GM19099 (cell line): ENCODE data around the gene GRK2.

ENCODE experiments used
- POLR2A ChIP-seq: IDR thresholded peaks from 3 replicates; pipeline ENCODE4 v1.6.1; 2011; ENCODE audit warnings: low read depth; ENCODE audit not compliant: insufficient read length; ENCODE audit errors: extremely low read depth

GRK2 gene

DNA sequence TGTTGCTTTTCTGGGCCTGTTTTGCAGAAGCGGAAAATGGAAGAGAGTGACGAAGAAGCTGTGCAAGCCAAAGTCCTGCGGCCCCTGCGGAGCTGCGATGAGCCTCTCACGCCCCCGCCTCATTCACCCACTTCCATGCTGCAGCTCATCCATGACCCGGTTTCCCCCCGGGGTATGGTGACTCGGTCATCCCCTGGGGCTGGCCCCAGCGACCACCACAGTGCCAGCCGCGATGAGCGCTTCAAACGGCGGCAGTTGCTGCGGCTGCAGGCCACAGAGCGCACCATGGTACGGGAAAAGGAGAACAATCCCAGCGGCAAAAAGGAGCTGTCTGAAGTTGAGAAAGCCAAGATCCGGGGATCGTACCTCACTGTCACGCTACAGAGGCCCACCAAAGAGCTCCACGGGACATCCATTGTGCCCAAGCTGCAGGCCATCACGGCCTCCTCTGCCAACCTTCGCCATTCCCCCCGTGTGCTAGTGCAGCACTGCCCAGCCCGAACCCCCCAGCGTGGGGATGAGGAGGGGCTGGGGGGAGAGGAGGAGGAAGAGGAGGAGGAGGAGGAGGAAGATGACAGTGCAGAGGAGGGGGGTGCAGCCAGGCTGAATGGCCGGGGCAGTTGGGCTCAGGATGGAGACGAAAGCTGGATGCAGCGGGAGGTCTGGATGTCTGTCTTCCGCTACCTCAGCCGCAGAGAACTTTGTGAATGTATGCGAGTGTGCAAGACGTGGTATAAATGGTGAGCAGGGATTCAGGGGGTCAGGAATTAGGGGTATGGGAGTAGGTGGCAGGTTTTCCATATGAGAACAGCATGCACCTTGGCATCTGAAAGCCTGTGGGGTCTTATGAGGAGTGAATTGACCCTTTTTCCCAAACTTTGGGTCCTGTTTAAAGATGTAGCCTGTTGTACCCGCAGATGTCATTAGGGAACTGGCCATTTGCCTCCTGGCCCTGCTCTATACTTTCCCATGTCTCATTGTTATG is 15.9 kb upstream of the GRK2 start:
- TF ChIP-seq POLR2A: no peak

DNA sequence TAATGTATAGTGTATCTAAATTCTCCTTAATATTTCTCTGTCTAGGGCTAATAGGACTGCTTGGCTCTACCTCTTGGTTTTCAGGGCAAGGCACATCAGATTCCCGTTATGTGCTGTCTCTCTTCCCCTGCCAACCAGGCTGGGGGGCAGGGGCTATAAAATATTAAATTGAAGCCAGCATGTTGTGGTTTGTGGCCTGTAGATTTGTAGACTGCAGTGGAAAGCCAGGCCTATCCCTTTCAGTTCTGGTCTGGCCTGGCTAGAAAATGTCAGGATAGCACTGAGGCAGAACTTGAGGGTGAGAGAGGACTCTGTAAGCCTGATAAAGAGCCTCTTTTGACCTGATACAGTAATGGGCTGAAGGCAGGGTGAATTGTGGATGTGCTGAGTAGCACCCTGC is 14.4 kb upstream of the GRK2 start:
- no peak for TF ChIP-seq POLR2A

GRCh38 chr11:67252831-67253239 is 13.4 kb upstream of the GRK2 start:
- TF ChIP-seq POLR2A: no peak

DNA sequence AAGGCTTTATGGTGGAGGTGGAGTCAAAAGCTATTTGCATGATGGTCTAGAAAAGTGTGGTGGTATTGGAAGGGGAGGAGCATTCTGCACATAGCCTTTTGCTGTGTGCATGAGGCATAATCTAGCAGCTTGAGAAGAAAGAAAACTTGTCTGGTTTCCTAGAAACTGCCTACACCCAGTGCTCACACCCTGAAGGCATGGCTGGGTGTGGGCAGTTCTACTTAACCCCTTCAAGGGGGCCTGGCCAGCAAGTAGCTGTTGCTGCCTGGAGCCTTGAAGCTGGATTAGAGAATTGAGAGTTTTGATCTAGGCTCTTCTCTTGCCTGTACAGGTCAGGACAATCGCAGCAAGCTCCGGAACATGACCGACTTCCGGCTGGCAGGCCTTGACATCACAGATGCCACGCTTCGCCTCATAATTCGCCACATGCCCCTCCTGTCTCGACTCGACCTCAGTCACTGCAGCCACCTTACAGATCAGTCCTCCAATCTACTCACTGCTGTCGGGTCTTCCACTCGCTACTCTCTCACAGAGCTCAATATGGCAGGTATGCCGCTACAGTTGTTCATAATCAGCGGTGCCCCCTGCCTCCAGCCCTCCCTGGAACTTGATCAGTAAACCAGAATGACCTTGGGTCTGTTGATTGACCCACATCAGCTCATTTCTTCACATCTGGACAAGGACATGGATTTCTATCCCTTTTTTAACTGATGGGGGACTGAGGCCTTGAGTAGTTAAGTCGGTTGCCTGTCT is 12.2 kb upstream of the GRK2 start:
- no peak for TF ChIP-seq POLR2A

DNA sequence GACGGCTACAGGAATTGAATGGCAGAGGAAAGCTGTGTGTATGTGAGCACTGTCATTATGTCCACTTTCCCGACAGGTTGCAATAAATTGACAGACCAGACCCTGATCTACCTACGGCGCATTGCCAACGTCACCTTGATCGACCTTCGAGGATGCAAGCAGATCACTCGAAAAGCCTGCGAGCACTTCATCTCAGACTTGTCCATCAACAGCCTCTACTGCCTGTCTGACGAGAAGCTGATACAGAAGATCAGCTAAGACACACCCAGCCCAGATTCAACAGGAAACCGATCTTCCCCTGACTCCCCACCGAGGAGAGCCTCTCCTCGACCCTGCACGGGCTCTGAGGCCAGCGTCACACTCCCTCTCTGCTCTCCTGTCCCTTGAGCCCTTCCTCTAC is 11.5 kb upstream of the GRK2 start:
- no peak for TF ChIP-seq POLR2A

GRCh38 chr11:67255353-67255752 is 10.9 kb upstream of the GRK2 start:
- TF ChIP-seq POLR2A: no peak

GRCh38 chr11:67255864-67256263 is 10.4 kb upstream of the GRK2 start:
- TF ChIP-seq POLR2A: no peak

GRCh38 chr11:67256477-67257135 is 9.7 kb upstream of the GRK2 start:
- no peak for TF ChIP-seq POLR2A

DNA sequence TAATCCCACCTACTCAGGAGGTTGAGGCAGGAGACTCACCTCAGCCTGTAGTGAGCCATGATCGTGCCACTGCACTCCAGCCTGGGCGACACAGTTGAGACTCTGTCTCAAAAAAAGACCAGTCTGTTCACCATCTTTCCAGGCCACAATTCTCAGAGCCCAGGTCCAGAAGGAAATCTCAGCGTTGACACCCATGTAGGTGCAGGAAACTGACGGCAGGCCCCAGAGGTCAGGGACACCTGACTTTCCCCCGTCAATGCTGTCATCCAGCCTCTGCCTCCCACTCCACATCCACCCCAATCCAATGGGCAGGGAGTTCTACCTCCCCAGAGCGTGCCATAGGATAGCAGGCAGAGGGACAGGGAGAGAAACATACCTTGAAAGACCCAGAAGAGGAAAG is 5.9 kb upstream of the GRK2 start:
- TF ChIP-seq POLR2A: no peak

GRCh38 chr11:67261640-67261945 is 4.7 kb upstream of the GRK2 start:
- no peak for TF ChIP-seq POLR2A

DNA sequence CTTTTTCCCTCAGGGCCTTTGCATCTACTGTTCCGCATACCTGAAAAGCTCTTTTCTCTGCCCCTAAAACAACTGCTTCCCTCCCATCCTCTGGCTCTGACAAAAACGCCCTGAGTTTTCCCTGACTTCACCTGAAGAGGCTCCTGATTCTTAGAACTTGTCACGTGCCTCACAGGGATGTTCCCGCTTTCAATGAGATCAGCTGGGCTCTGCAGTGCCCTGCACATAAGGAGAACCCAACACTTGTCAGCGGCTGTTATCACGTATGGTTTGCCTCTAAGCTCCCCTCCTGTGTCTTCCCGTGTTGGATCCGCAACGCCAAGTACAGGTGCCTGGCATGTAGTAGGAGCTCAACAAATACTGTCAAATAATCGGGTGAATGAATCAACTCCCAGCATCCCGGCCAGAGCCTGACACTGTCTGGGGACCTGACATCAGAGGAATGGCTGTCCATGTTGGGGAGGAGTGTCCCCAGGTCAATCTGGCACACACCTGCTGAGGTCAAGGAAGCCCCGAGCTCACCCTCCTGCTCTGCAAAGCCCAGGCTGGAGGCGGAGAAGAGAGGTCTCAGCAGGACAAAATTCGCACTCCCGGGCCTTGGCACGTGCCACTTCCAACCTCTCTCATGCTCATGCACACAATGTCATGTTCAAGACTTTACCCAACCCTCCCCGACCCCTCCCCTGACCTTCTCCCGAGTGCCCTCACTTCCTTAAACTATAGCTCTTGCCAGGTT is 4.2 kb upstream of the GRK2 start:
- no peak for TF ChIP-seq POLR2A

DNA sequence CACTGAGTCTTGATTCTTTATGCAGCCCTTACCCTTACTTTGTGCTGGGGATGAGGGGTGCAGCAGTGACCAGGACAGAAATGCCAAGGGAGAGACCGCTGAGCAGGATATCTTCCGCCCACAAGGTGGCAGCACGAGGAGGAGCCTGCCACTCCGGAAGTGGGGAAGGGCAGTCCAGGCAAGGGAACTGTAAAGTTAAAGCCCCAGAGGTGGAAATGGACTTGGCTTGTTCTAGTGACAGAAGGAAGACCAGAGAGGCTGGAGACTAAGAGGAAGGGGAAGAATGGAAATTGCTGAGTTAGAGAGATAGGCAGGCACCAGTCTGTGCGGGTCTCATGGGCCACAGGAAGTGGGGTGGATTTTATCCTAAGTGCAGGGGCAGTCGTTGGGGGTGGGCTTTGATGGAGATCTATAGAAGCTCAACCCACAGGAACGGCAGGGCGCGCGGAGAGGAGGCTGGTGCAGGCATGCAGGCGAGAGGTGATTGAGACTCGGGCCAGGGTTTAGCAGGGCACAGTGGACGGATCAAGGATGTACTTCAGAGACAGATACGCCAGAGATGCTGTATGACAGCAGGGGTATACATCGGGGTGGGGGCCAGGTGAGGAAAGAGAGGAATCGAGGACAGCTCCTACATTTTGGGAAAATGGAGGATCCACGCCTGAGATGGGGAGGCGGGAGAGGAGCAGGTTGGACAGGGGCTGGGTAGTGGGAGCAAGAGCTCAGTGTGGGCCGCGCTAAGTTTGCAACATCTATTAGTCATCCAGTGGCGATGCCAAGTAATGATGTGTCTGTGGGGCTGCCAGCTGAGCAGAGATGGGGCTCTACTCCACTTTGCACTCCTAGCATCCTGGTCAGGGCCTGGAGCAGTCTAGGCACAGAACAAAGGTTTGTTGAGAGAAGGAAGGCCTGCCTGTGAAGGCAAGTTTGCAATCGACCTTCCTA is 3.3 kb upstream of the GRK2 start:
- peak; percentile 40 for TF ChIP-seq POLR2A

DNA sequence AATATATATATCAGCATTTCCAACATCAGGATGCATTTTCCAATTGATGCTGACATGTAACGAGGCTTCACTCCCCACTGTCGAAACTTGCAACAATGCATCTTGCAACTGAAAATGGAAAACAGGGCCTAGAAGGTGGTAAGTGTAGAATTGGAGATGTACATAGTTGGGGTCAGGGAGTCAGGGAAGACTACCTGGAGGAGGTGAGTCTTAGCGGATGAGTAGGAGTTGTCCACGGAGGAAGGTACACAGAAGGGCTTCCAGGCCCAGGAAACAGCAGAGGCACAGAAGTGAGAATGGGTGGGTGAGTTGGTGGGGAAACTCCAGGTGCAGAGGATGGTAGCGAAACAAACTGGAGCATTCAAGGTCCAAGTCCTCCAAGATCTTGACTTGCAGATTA is 2.0 kb upstream of the GRK2 start:
- no peak for TF ChIP-seq POLR2A

DNA sequence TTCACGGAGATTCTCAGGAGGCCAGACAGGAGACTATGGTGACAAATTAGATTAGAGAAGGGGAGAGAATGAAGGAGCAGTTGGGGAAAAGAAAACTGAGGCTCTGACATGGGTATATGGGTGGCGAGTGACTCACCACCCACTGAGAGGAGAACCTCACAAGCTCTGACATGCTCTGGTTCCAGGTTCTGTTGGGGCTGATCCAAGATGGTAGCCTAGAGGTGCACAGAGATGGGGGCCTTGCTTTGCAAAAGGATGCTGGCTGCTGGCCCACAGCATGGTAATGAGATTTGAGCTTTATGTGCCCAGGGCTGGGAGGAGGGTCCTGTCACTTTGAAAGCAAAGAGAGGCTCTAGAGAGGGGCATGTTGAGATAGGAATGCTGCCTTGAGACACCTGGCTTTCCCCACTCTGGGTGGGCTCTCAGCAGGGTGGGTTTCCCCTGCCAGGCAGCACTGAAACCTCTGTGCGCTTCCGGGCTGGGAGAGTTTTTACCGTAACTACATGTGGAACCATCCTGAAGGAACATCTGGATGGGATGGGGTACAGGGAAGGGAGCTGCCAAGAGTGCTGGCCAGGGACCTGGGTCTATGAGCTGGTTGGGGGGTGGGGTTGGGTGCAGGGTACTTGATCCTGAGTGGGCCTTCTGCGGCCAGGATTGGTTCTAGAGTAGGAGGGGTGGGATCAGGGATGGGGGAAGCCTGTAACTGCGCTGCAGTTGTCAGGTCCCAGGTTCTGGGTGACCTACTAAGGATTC is 1.2 kb upstream of the GRK2 start:
- no peak for TF ChIP-seq POLR2A
